Mesothelial cell of epicardium (in vitro differentiated cells): ENCODE data around the gene AKIRIN2. TPM values are rescaled to one million over a fixed set of nuclear protein-coding genes. Genes with fewer than 3 reads are reported as not detected.

Experiments
- DNase-seq, 2 experiments: peaks; one replicate each; pipeline ENCODE4 v3.0.0; 2021; ENCODE audit warnings: low spot score in 2 of 2; ENCODE audit not compliant: unreplicated experiment in 2 of 2
- H3K27ac Mint-ChIP-seq: 2 replicates; pipeline ENCODE4 v1.8.0; 2021; ENCODE audit warnings: mixed read lengths
- H3K27me3 Mint-ChIP-seq: 2 replicates; pipeline ENCODE4 v1.8.0; 2021; ENCODE audit warnings: low read depth, mixed read lengths
- H3K36me3 Mint-ChIP-seq: 2 replicates; pipeline ENCODE4 v1.8.0; 2021; ENCODE audit warnings: mixed read lengths
- H3K4me1 Mint-ChIP-seq: 2 replicates; pipeline ENCODE4 v1.8.0; 2021; ENCODE audit warnings: mixed read lengths
- H3K4me3 Mint-ChIP-seq: 2 replicates; pipeline ENCODE4 v1.8.0; 2021; ENCODE audit warnings: mild to moderate bottlenecking, moderate library complexity, mixed read lengths
- H3K9me3 Mint-ChIP-seq: 2 replicates; pipeline ENCODE4 v1.8.0; 2021; ENCODE audit warnings: mixed read lengths
- CTCF ChIP-seq: fragments of 200-600 bp; sonication (generic); IDR thresholded peaks from one replicate; pipeline ENCODE4 v1.5.0; 2021; ENCODE audit warnings: antibody characterized with exemption; ENCODE audit not compliant: unreplicated experiment
- total RNA-seq: library from RNA; stranded (reverse); gene quantifications from 3 replicates; pipeline ENCODE4 v1.2.1, GENCODE V29; 2021

AKIRIN2 gene
- total RNA-seq, 1 donor from 2014 or later, result 88.1 TPM

- DNase-seq, result no peak
- TF ChIP-seq CTCF, result no peak
- H3K9me3 Mint-ChIP-seq, result no peaks in the 10 kb centered on the region
- H3K4me3 Mint-ChIP-seq, result no peak overlapping the region
- H3K36me3 Mint-ChIP-seq, result peaks cover 19% of the 10 kb centered on the region
- peaks cover 5% of the 10 kb centered on the region for H3K4me1 Mint-ChIP-seq
- peak overlapping the region; percentile 47 for H3K27ac Mint-ChIP-seq
- no peaks in the 10 kb centered on the region for H3K27me3 Mint-ChIP-seq
These were observed 60.9 kb downstream of the AKIRIN2 start for GRCh38 chr6:87641065-87641692.

- H3K9me3 Mint-ChIP-seq, result no peaks in the 10 kb centered on the region
- DNase-seq, result no peak
- H3K4me1 Mint-ChIP-seq, result peaks cover 5% of the 10 kb centered on the region
- no peak overlapping the region for H3K4me3 Mint-ChIP-seq
- no peaks in the 10 kb centered on the region for H3K27me3 Mint-ChIP-seq
- TF ChIP-seq CTCF, result no peak
- H3K36me3 Mint-ChIP-seq, result peaks cover 27% of the 10 kb centered on the region
- H3K27ac Mint-ChIP-seq, result no peak overlapping the region
These were observed 62.7 kb downstream of the AKIRIN2 start for GRCh38 chr6:87639373-87639772.

- H3K27me3 Mint-ChIP-seq, result no peaks in the 10 kb centered on the region
- H3K36me3 Mint-ChIP-seq, result peaks cover 24% of the 10 kb centered on the region
- no peak overlapping the region for H3K4me3 Mint-ChIP-seq
- H3K27ac Mint-ChIP-seq, result no peak overlapping the region
- DNase-seq, result no peak
- H3K4me1 Mint-ChIP-seq, result peaks cover 5% of the 10 kb centered on the region
- no peaks in the 10 kb centered on the region for H3K9me3 Mint-ChIP-seq
- no peak for TF ChIP-seq CTCF
These were observed 64.9 kb downstream of the AKIRIN2 start for GRCh38 chr6:87637106-87637505.

GRCh38 chr6:87636315-87636714, 65.7 kb downstream of the AKIRIN2 start:
- peaks cover 21% of the 10 kb centered on the region for H3K36me3 Mint-ChIP-seq
- H3K9me3 Mint-ChIP-seq, result no peaks in the 10 kb centered on the region
- no peaks in the 10 kb centered on the region for H3K27me3 Mint-ChIP-seq
- TF ChIP-seq CTCF, result no peak
- peaks cover 4% of the 10 kb centered on the region for H3K4me1 Mint-ChIP-seq
- no peak for DNase-seq
- no peak overlapping the region for H3K27ac Mint-ChIP-seq
- no peak overlapping the region for H3K4me3 Mint-ChIP-seq

GRCh38 chr6:87633851-87634250, 68.2 kb downstream of the AKIRIN2 start:
- Mint-ChIP-seq H3K27ac (no peak overlapping the region), H3K27me3 (no peaks in the 10 kb centered on the region), H3K9me3 (no peaks in the 10 kb centered on the region), H3K36me3 (peaks cover 19% of the 10 kb centered on the region), H3K4me3 (no peak overlapping the region), H3K4me1 (no peaks in the 10 kb centered on the region)
- TF ChIP-seq CTCF, result no peak
- no peak for DNase-seq

GRCh38 chr6:87630746-87631145, 71.3 kb downstream of the AKIRIN2 start:
- no peak for DNase-seq
- no peak for TF ChIP-seq CTCF
- Mint-ChIP-seq H3K4me1 (no peaks in the 10 kb centered on the region), H3K4me3 (no peak overlapping the region), H3K27ac (no peak overlapping the region), H3K27me3 (no peaks in the 10 kb centered on the region), H3K9me3 (no peaks in the 10 kb centered on the region), H3K36me3 (peaks cover 14% of the 10 kb centered on the region)
